K562 (cell line): ENCODE measurements around the gene SLC13A3. TPM values are rescaled to one million over a fixed set of nuclear protein-coding genes. Genes with fewer than 3 reads are reported as not detected.

Source experiments
- ATAC-seq: fragments of 200-7000 bp; cut with Tn5 transposase; 3 replicates; pipeline ENCODE4 v1.9.1; 2020; ENCODE audit warnings: moderate library complexity
- BruUV-seq: library from RNA; stranded (reverse); fragments of 400-500 nt; replicated peaks from 2 replicates; lab custom pipeline; 2021; lab: Mats Ljungman, UMichigan
- CTCF ChIA-PET: fragments of 300-600 bp; formaldehyde crosslinking; extraction: SDS; loops from one replicate; lab custom pipeline; 2021; ENCODE audit warnings: low intra/inter-chr PET ratio; lab: Yijun Ruan, JAX
- POLR2A ChIA-PET: fragments of 300-600, 350-650 bp; sonication (Branson Sonifier 250); formaldehyde crosslinking; extraction: SDS; loops from one replicate; lab custom pipeline; 2021; ENCODE audit warnings: antibody characterized with exemption, inconsistent platforms; lab: Yijun Ruan, JAX
- DNase-seq, 4 experiments: peaks; one replicate each; pipeline versions ENCODE4 v3.0.0 to v3.0.0-alpha.2; 2011 to 2018; ENCODE audit warnings: low spot score in 3 of 4, mixed read lengths in 3 of 4; ENCODE audit errors: extremely low read depth in 1 of 4
- FAIRE-seq: peaks from 2 replicates; lab custom pipeline; 2011; peaks lifted over from hg19 to GRCh38; lab: Jason Lieb, UNC
- H2AFZ ChIP-seq: 2 replicates; pipeline ENCODE4 v1.6.0; 2011; ENCODE audit warnings: low read depth, low read length, control low read depth, inconsistent platforms
- H3K27ac ChIP-seq: fragments of 200-600 bp; 3 replicates; pipeline ENCODE4 v1.8.0; 2011; ENCODE audit warnings: low read depth, mild to moderate bottlenecking, control low read depth, inconsistent platforms, low read length, moderate library complexity, mixed read lengths; ENCODE audit errors: extremely low read depth
- H3K27me3 ChIP-seq, 2 experiments: fragments of 300-600 bp in 1 of 2; 2 replicates in 1 of 2; 3 replicates in 1 of 2; pipeline versions ENCODE4 v1.6.0 to v1.8.0; 2011; ENCODE audit warnings: inconsistent platforms in 2 of 2, low read length in 2 of 2, mild to moderate bottlenecking in 1 of 2, mixed read lengths in 1 of 2, moderate library complexity in 1 of 2; ENCODE audit not compliant: control insufficient read depth in 2 of 2, insufficient read depth in 2 of 2
- H3K36me3 ChIP-seq: fragments of 300-600 bp; 3 replicates; pipeline ENCODE4 v1.8.0; 2011; ENCODE audit warnings: mild to moderate bottlenecking, low read length, inconsistent platforms; ENCODE audit not compliant: control insufficient read depth, insufficient read depth
- H3K4me1 ChIP-seq, 2 experiments: fragments of 200-600 bp in 1 of 2; replicated peaks in 1 of 2; 2 replicates in 1 of 2; 3 replicates in 1 of 2; pipeline versions ENCODE4 v1.5.1 to v1.8.0; 2011; ENCODE audit warnings: inconsistent platforms in 2 of 2, low read length in 2 of 2, mild to moderate bottlenecking in 1 of 2, mixed read lengths in 1 of 2, moderate library complexity in 1 of 2; ENCODE audit not compliant: control insufficient read depth in 2 of 2, insufficient read depth in 2 of 2
- H3K4me2 ChIP-seq: 2 replicates; pipeline ENCODE4 v1.6.1; 2011; ENCODE audit warnings: low read length, control low read depth, inconsistent platforms, mixed read lengths; ENCODE audit not compliant: insufficient read depth
- H3K4me3 ChIP-seq: fragments of 200-600 bp; sonication (generic), shearing (Covaris generic); 2 replicates; pipeline ENCODE4 v1.5.1; 2016; ENCODE audit warnings: control low read depth, inconsistent platforms
- H3K79me2 ChIP-seq: fragments of 200-600 bp; 3 replicates; pipeline ENCODE4 v1.8.0; 2011; ENCODE audit warnings: low read length, inconsistent platforms; ENCODE audit not compliant: control insufficient read depth, insufficient read depth
- H3K9ac ChIP-seq, 2 experiments: 2 replicates each; pipeline versions ENCODE4 v1.6.0 to v1.6.1; 2011; ENCODE audit warnings: low read depth in 2 of 2, low read length in 2 of 2, control low read depth in 1 of 2, inconsistent platforms in 1 of 2, mild to moderate bottlenecking in 1 of 2, mixed read lengths in 1 of 2; ENCODE audit not compliant: insufficient read depth in 1 of 2
- H3K9me1 ChIP-seq: one replicate; pipeline ENCODE4 v1.6.0; 2011; ENCODE audit warnings: inconsistent platforms, mild to moderate bottlenecking, low read length, moderate library complexity; ENCODE audit not compliant: control insufficient read depth, insufficient read depth
- H3K9me3 ChIP-seq: replicated peaks from 2 replicates; pipeline ENCODE4 v1.5.1; 2011; ENCODE audit warnings: low read depth, low read length, inconsistent platforms; ENCODE audit not compliant: control insufficient read depth, insufficient read depth
- H4K20me1 ChIP-seq: replicated peaks from 2 replicates; pipeline ENCODE4 v1.6.1; 2011; ENCODE audit warnings: low read length, inconsistent platforms, mixed read lengths; ENCODE audit not compliant: control insufficient read depth, insufficient read depth
- CBX1 ChIP-seq: sonication (generic); IDR thresholded peaks from 2 replicates; pipeline ENCODE4 v1.6.1; 2016; ENCODE audit warnings: antibody characterized with exemption, low read depth, mild to moderate bottlenecking
- CREB5 ChIP-seq: fragments of 250-450 bp; sonication (Bioruptor Pico); IDR thresholded peaks from 2 replicates; pipeline ENCODE4 v1.5.0; 2020; ENCODE audit warnings: mild to moderate bottlenecking
- EHMT2 ChIP-seq: fragments of 450-650 bp; IDR thresholded peaks from 2 replicates; pipeline ENCODE4 v1.6.1; 2018; ENCODE audit warnings: antibody characterized with exemption
- FOS ChIP-seq: IDR thresholded peaks from 3 replicates; pipeline ENCODE4 v1.6.1; 2011; ENCODE audit not compliant: insufficient read length; ENCODE audit errors: extremely low read depth
- HDGF ChIP-seq: fragments of 450-650 bp; IDR thresholded peaks from 2 replicates; pipeline ENCODE4 v1.6.1; 2016
- HEY1 ChIP-seq: fragments of 250-450 bp; sonication (Bioruptor Pico); IDR thresholded peaks from 2 replicates; pipeline ENCODE4 v1.5.0; 2020; ENCODE audit warnings: mild to moderate bottlenecking, moderate library complexity, borderline replicate concordance
- NR2C2 ChIP-seq, 2 experiments: fragments of 200-800 bp in 1 of 2; sonication (Bioruptor generic) in 1 of 2; sonication (generic) in 1 of 2; formaldehyde crosslinking in 1 of 2; IDR thresholded peaks; 2 replicates each; pipeline versions ENCODE4 v1.6.1 to v1.8.0; 2016 to 2022; ENCODE audit warnings: mild to moderate bottlenecking in 1 of 2, missing compliant biosample characterization in 1 of 2, missing genetic modification characterization in 1 of 2, missing genetic modification reagents in 1 of 2
- RBFOX2 ChIP-seq: fragments of 200-400 bp; formaldehyde crosslinking; IDR thresholded peaks from 2 replicates; pipeline ENCODE4 v1.6.1; 2017; ENCODE audit warnings: low read depth, mild to moderate bottlenecking, low read length, moderate library complexity
- SPI1 ChIP-seq: IDR thresholded peaks from 2 replicates; pipeline ENCODE4 v1.6.1; 2011; ENCODE audit warnings: low read depth, low read length, control low read depth, borderline replicate concordance
- ZNF316 ChIP-seq: fragments of 450-650 bp; IDR thresholded peaks from 2 replicates; pipeline ENCODE4 v1.6.1; 2016
- WGBS: fragments of 100-300 bp; shearing (Covaris generic); methylation state at CpG from one replicate; pipeline ENCODE4 v1.1.6; 2016; ENCODE audit warnings: low coverage, mixed read lengths; ENCODE audit not compliant: insufficient coverage; ENCODE audit errors: missing lambda C conversion rate; 5-methylcytosine and 5-hydroxymethylcytosine counted together
- in situ Hi-C: fragments of 300-500 bp; cut with MboI; formaldehyde crosslinking; loops from 4 replicates; pipeline ENCODE4 v1.15.0; 2018; ENCODE audit warnings: inconsistent platforms, mixed read lengths
- intact Hi-C: fragments of 100-400 bp; cut with micrococcal nuclease; formaldehyde crosslinking; loops from 2 replicates; pipeline ENCODE4 v1.14.2; 2022
- polyA plus RNA-seq, 8 experiments: library from polyadenylated mRNA; depleted of rRNA in 4 of 8; stranded (reverse) in 5 of 8; unstranded in 3 of 8; fragments of >200 nt; fragmentation: Nextera tagmentation in 2 of 8; fragmentation: Illumina TruSeq in 1 of 8; extraction: Ambion mirVana in 2 of 8; extraction: Trizol in 1 of 8; gene quantifications; 2 replicates each; pipeline versions ENCODE4 v1.2.1 to v1.2.3, GENCODE V29; 2011 to 2014; ENCODE audit warnings: inconsistent platforms in 1 of 8, missing spikeins in 1 of 8
- total RNA-seq, 7 experiments: library from RNA; depleted of rRNA in 6 of 7; stranded (reverse); fragments of >200 nt in 6 of 7; fragmentation: Illumina TruSeq in 2 of 7; extraction: Trizol in 2 of 7; gene quantifications; 2 replicates each; pipeline versions ENCODE4 v1.2.1 to v1.2.3, GENCODE V29; 2011 to 2021; ENCODE audit warnings: low replicate concordance in 1 of 7

Gene SLC13A3
- total and polyA plus RNA-seq, 9 of the 15 experiments (the other 6 are each of a cell fraction or from before 2014, with no cell fraction given): 5.5 to 16.4 (median 8.5) TPM

DNA sequence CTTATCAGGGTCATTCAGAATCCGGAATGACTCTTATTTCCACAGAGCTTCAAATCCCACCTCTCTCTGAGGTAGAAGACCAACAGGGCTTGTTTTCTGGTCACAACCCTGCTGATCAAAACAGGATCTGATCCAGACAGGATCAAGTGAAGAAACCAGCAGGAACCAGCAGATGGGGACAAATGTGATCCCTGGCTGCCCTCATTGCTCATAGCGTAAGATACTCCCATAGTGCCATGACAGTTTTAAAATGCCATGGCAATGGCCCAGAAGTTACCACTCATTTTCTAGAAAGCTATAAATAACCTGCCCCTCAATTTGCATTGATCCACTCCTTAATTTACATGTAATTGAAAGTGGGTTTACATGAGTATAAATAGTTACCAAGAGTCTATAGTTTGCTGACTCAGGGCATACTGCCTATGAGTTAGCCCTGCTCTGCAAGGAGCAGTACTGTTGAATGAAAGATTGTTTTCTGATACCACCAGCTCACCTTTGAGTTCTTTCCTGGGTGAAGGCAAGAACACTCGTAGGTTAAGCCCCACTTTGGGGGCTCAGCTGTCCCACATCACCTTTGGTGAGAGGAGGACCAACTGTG, 131.7 kb downstream of the SLC13A3 start:
- 4% methylated on average over 3 of the region's 3 CpGs for WGBS
- BruUV-seq: no TSS peak

DNA sequence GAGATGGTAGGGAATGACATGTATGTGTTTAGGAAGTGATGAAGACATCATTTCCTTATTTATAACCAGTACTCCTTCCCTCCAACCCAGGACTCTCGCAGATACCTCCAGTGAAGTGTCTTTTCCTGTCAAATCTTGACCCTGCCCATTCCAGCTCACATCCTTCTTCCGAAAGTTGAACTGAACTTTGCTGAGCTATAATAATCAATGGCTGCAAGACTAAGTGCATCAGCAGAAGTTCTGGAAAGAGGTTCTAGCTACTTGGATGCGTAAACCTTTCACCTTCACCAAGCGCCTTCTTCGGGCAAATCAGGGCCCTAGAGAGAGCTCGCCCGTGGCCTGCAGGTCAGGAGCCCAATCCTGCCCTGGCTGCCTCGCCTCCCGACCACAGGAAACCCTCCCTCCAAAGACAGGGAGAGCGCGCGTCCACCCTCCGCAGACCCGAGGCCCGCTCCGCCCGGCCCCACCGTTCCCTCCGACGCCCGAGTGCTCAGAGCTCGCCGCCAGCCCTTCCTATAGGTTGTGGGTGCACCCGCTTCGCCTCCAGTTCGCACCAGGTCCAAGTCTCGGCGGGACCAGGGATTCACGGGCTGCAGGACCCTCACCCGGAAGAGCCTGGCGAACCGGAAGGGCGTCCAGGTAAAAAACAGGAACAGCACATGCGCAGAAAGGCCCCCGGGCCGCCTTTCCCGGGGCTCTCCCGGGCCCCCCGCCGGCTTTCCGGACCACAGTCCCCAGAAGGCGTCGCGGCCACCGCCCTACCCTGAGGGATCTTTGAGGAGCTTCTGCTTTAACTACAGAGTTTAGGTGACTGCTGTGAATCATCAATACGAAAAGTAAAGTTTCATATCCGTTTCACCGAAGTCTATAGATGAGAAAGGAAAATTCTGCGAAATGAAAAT, 138.1 kb downstream of the SLC13A3 start, which contains the start of gene ZNF334:
ZNF334 (minus strand) TSS at position 617 of the 902 bp plus-strand sequence. CDS start 1,457 bp downstream, outside the sequence.
- DNase-seq (peak; percentile 31 to 52 (median 43)), FAIRE-seq (peak; percentile 37), ATAC-seq (peak; percentile 83)
- Histone ChIP-seq H3K9ac (no peak within 1 kb of the TSS; a peak in 1 of 4 replicates), H3K9me3 (no peaks in the 10 kb centered on the region), H3K4me2 (peak within 1 kb of the TSS; percentile 52), H3K27me3 (no peaks in the 10 kb centered on the region), H3K4me1 (peaks cover 0 to 7% of the 10 kb centered on the region in 2 experiments; a peak in 2 of 5 replicates), H2AFZ (peak within 1 kb of the TSS; percentile 89), H3K27ac (no peak within 1 kb of the TSS), H4K20me1 (no peaks in the 10 kb centered on the region; the same call in 1 of the 2 replicates), H3K79me2 (no peaks in the 10 kb centered on the region), H3K4me3 (peak within 1 kb of the TSS; percentile 38), H3K36me3 (no peaks in the 10 kb centered on the region), H3K9me1 (no peaks in the 10 kb centered on the region)
- in situ Hi-C loops (no loop called here), intact Hi-C loops (no loop called here)
- BruUV-seq: TSS peak; percentile 63
- ChIA-PET POLR2A (interaction anchor here (0.6 to 2.0 kb wide), 3 partner anchors 8 to 181 kb away, joined by 3 to 11 read pairs (median 3); no protein-coding TSS in a partner anchor), CTCF (no interaction called here)
- WGBS: 27% methylated on average over 44 of the region's 49 CpGs
- TF ChIP-seq CBX1 (0 out of 2 replicates have a peak, but pooled peaks have one; percentile 55), NR2C2 (CRISPR knock-in tag; IDR thresholded peaks at IDR 0.05) (no peak), NR2C2 (tag; IDR thresholded peaks at IDR 0.05) (peak; percentile 89), RBFOX2 (peak; percentile 52), CREB5 (CRISPR knock-in tag) (no peak), HDGF (no peak), EHMT2 (peak; percentile 45; the same call in 1 of the 2 replicates), SPI1 (peak; percentile 41; the same call in 1 of the 2 replicates)

More for the DNA sequence above, 131.7 kb downstream of the SLC13A3 start:
- intact Hi-C loops (loop anchor here (5.0 kb wide), 1 partner anchor 183 kb away; no protein-coding TSS in a partner anchor), in situ Hi-C loops (no loop called here)
- Histone ChIP-seq H3K4me1 (no peaks in the 10 kb centered on the region), H3K36me3 (no peaks in the 10 kb centered on the region), H2AFZ (no peak overlapping the region), H3K27me3 (no peaks in the 10 kb centered on the region; a peak in 1 of 5 replicates), H3K79me2 (no peaks in the 10 kb centered on the region), H3K9me3 (no peaks in the 10 kb centered on the region), H3K9ac (no peak overlapping the region), H4K20me1 (no peaks in the 10 kb centered on the region), H3K9me1 (no peaks in the 10 kb centered on the region)
- ATAC-seq: no peak
- CTCF ChIA-PET: no interaction called here
- TF ChIP-seq FOS (no peak), ZNF316 (peak; percentile 39; the same call in 1 of the 2 replicates), HEY1 (no peak)
- TF ChIP-seq, all 486 proteins: peak for 1
- FAIRE-seq (no peak), DNase-seq (no peak)
- Histone ChIP-seq H3K27ac (no peak overlapping the region), H3K4me2 (no peak overlapping the region), H3K4me3 (no peak overlapping the region)
- POLR2A ChIA-PET: interaction anchor here (0.6 kb wide), 1 partner anchor 96 kb away, joined by 3 read pairs; no protein-coding TSS in a partner anchor
